ENCODE results near the gene CARMIL1.

GRCh38 chr6:25492951-25493350, 213.8 kb downstream of the CARMIL1 start:
- TF ChIP-seq YY1 (IDR thresholded peaks at IDR 0.05; ENCODE audit: low read depth, low read length) (no peak), POLR2A (IDR thresholded peaks at IDR 0.05; ENCODE audit: low read depth, low read length) (no peak), REST (IDR thresholded peaks at IDR 0.05; ENCODE audit: low read depth, low read length) (no peak)
